Activated naive CD8-positive, alpha-beta T cell treated with anti-CD3 and anti-CD28 coated beads, Interleukin-2, amount 50 U/mL, for 24 hours (primary cell): ENCODE data around the gene GCH1.
A peak's percentile ranks its signal among the peaks of the same experiment; 100 is the strongest.
"Not testable (repeated sequence)": the region's sequence is repeated elsewhere in the genome, so short reads cannot be mapped to it uniquely, and the experiment has no call there.

ENCODE experiments used
- ATAC-seq: fragments of 150-1000 bp; cut with Tn5 transposase; one replicate; pipeline ENCODE4 v1.10.0; 2021
- DNase-seq: peaks from one replicate; pipeline ENCODE4 v3.0.0; 2021
- H3K27ac Mint-ChIP-seq: one replicate; pipeline ENCODE4 v1.8.0; 2021; ENCODE audit warnings: mild to moderate bottlenecking, mixed read lengths
- H3K27me3 Mint-ChIP-seq: one replicate; pipeline ENCODE4 v1.8.0; 2021; ENCODE audit warnings: mixed read lengths
- H3K36me3 Mint-ChIP-seq: one replicate; pipeline ENCODE4 v1.8.0; 2021; ENCODE audit warnings: low read depth, mixed read lengths
- H3K4me1 Mint-ChIP-seq: one replicate; pipeline ENCODE4 v1.8.0; 2021; ENCODE audit warnings: mixed read lengths
- H3K4me3 Mint-ChIP-seq: one replicate; pipeline ENCODE4 v1.8.0; 2021; ENCODE audit warnings: mild to moderate bottlenecking, moderate library complexity, mixed read lengths
- H3K9me3 Mint-ChIP-seq: one replicate; pipeline ENCODE4 v1.8.0; 2021; ENCODE audit warnings: mixed read lengths

The GCH1 gene

GRCh38 chr14:54922598-54922997, 20.0 kb upstream of the GCH1 start:
- H3K27me3 Mint-ChIP-seq, result no peaks in the 10 kb centered on the region
- no peak for ATAC-seq

GRCh38 chr14:54920052-54920451, 17.4 kb upstream of the GCH1 start:
- ATAC-seq (no peak), DNase-seq (no peak)
- Mint-ChIP-seq H3K4me1 (no peaks in the 10 kb centered on the region), H3K36me3 (no peaks in the 10 kb centered on the region), H3K9me3 (no peaks in the 10 kb centered on the region), H3K27me3 (no peaks in the 10 kb centered on the region), H3K27ac (no peak overlapping the region), H3K4me3 (no peak overlapping the region)

More at GRCh38 chr14:54922598-54922997, 20.0 kb upstream of the GCH1 start:
- no peak overlapping the region for H3K27ac Mint-ChIP-seq
- H3K4me1 Mint-ChIP-seq, result no peaks in the 10 kb centered on the region
- no peaks in the 10 kb centered on the region for H3K9me3 Mint-ChIP-seq
- H3K36me3 Mint-ChIP-seq, result no peaks in the 10 kb centered on the region
- no peak for DNase-seq
- H3K4me3 Mint-ChIP-seq, result no peak overlapping the region

- H3K27ac Mint-ChIP-seq, result no peak overlapping the region
- no peaks in the 10 kb centered on the region for H3K4me1 Mint-ChIP-seq
- H3K27me3 Mint-ChIP-seq, result no peaks in the 10 kb centered on the region
- no peaks in the 10 kb centered on the region for H3K9me3 Mint-ChIP-seq
- no peaks in the 10 kb centered on the region for H3K36me3 Mint-ChIP-seq
- ATAC-seq (no peak), DNase-seq (no peak)
- no peak overlapping the region for H3K4me3 Mint-ChIP-seq
These were observed 16.7 kb upstream of the GCH1 start for GRCh38 chr14:54919330-54919729.

- H3K4me3 Mint-ChIP-seq, result no peak overlapping the region
- ATAC-seq (no peak), DNase-seq (no peak)
- H3K9me3 Mint-ChIP-seq, result no peaks in the 10 kb centered on the region
- no peaks in the 10 kb centered on the region for H3K4me1 Mint-ChIP-seq
- H3K27me3 Mint-ChIP-seq, result no peaks in the 10 kb centered on the region
- no peak overlapping the region for H3K27ac Mint-ChIP-seq
- H3K36me3 Mint-ChIP-seq, result no peaks in the 10 kb centered on the region
These were observed 15.8 kb upstream of the GCH1 start for GRCh38 chr14:54918427-54918826.

- ATAC-seq, result no peak
- no peaks in the 10 kb centered on the region for H3K27me3 Mint-ChIP-seq
- H3K4me1 Mint-ChIP-seq, result no peaks in the 10 kb centered on the region
- H3K27ac Mint-ChIP-seq, result no peak overlapping the region
- DNase-seq, result no peak
- no peaks in the 10 kb centered on the region for H3K36me3 Mint-ChIP-seq
- no peaks in the 10 kb centered on the region for H3K9me3 Mint-ChIP-seq
- H3K4me3 Mint-ChIP-seq, result no peak overlapping the region
These were observed 13.5 kb upstream of the GCH1 start for GRCh38 chr14:54916101-54916500.

- no peak overlapping the region for H3K27ac Mint-ChIP-seq
These were observed 7.4 kb upstream of the GCH1 start for GRCh38 chr14:54909817-54910558.

GRCh38 chr14:54908973-54909372, 6.3 kb upstream of the GCH1 start:
- not testable (repeated sequence) for H3K9me3 Mint-ChIP-seq, DNase-seq, ATAC-seq, H3K4me3 Mint-ChIP-seq, H3K27ac Mint-ChIP-seq, H3K36me3 Mint-ChIP-seq, H3K27me3 Mint-ChIP-seq
- H3K4me1 Mint-ChIP-seq, result peaks cover 15% of the 10 kb centered on the region

More at GRCh38 chr14:54909817-54910558, 7.4 kb upstream of the GCH1 start:
- Mint-ChIP-seq H3K27me3 (no peaks in the 10 kb centered on the region), H3K4me3 (no peak overlapping the region), H3K9me3 (no peaks in the 10 kb centered on the region), H3K4me1 (peaks cover 15% of the 10 kb centered on the region), H3K36me3 (no peaks in the 10 kb centered on the region)
- ATAC-seq (no peak), DNase-seq (no peak)

GRCh38 chr14:54908190-54908589, 5.6 kb upstream of the GCH1 start:
- no peaks in the 10 kb centered on the region for H3K27me3 Mint-ChIP-seq
- peak; percentile 80 for ATAC-seq
- DNase-seq, result no peak
- no peak overlapping the region for H3K4me3 Mint-ChIP-seq
- no peaks in the 10 kb centered on the region for H3K9me3 Mint-ChIP-seq
- no peaks in the 10 kb centered on the region for H3K36me3 Mint-ChIP-seq
- H3K27ac Mint-ChIP-seq, result peak overlapping the region; percentile 14
- H3K4me1 Mint-ChIP-seq, result peaks cover 16% of the 10 kb centered on the region

- no peaks in the 10 kb centered on the region for H3K9me3 Mint-ChIP-seq
- no peak overlapping the region for H3K4me3 Mint-ChIP-seq
- no peak overlapping the region for H3K27ac Mint-ChIP-seq
- ATAC-seq, result no peak
- peaks cover 20% of the 10 kb centered on the region for H3K4me1 Mint-ChIP-seq
- DNase-seq, result no peak
- no peaks in the 10 kb centered on the region for H3K27me3 Mint-ChIP-seq
- no peaks in the 10 kb centered on the region for H3K36me3 Mint-ChIP-seq
These were observed 3.4 kb upstream of the GCH1 start for GRCh38 chr14:54906075-54906474.

GRCh38 chr14:54902143-54902520, 494 bp downstream of the GCH1 start:
- no peaks in the 10 kb centered on the region for H3K9me3 Mint-ChIP-seq
- peaks cover 5% of the 10 kb centered on the region for H3K36me3 Mint-ChIP-seq
- H3K27ac Mint-ChIP-seq, result peak overlapping the region; percentile 56
- ATAC-seq (peak; percentile 77), DNase-seq (peak; percentile 80)
- peaks cover 27% of the 10 kb centered on the region for H3K4me1 Mint-ChIP-seq
- no peaks in the 10 kb centered on the region for H3K27me3 Mint-ChIP-seq
- peak overlapping the region; percentile 85 for H3K4me3 Mint-ChIP-seq

GRCh38 chr14:54901380-54902142, 1.1 kb downstream of the GCH1 start:
- H3K36me3 Mint-ChIP-seq, result peaks cover 5% of the 10 kb centered on the region
- DNase-seq, result peak; percentile 25
- peaks cover 25% of the 10 kb centered on the region for H3K4me1 Mint-ChIP-seq
- H3K27ac Mint-ChIP-seq, result peak overlapping the region; percentile 61
- ATAC-seq, result no peak
- no peaks in the 10 kb centered on the region for H3K27me3 Mint-ChIP-seq
- H3K9me3 Mint-ChIP-seq, result no peaks in the 10 kb centered on the region
- peak overlapping the region; percentile 85 for H3K4me3 Mint-ChIP-seq

- no peaks in the 10 kb centered on the region for H3K27me3 Mint-ChIP-seq
- DNase-seq (no peak), ATAC-seq (no peak)
- no peak overlapping the region for H3K4me3 Mint-ChIP-seq
- peaks cover 28% of the 10 kb centered on the region for H3K4me1 Mint-ChIP-seq
- no peak overlapping the region for H3K27ac Mint-ChIP-seq
- H3K36me3 Mint-ChIP-seq, result peaks cover 5% of the 10 kb centered on the region
- H3K9me3 Mint-ChIP-seq, result no peaks in the 10 kb centered on the region
These were observed 3.1 kb downstream of the GCH1 start for GRCh38 chr14:54899573-54899972.

GRCh38 chr14:54897809-54898555, 4.6 kb downstream of the GCH1 start:
- H3K4me3 Mint-ChIP-seq, H3K27me3 Mint-ChIP-seq, DNase-seq, H3K9me3 Mint-ChIP-seq, ATAC-seq, H3K36me3 Mint-ChIP-seq, H3K27ac Mint-ChIP-seq: not testable (repeated sequence)
- peaks cover 31% of the 10 kb centered on the region for H3K4me1 Mint-ChIP-seq

- peaks cover 9% of the 10 kb centered on the region for H3K36me3 Mint-ChIP-seq
- H3K4me1 Mint-ChIP-seq, result peaks cover 33% of the 10 kb centered on the region
- no peak overlapping the region for H3K4me3 Mint-ChIP-seq
- DNase-seq (no peak), ATAC-seq (no peak)
- H3K9me3 Mint-ChIP-seq, result no peaks in the 10 kb centered on the region
- no peaks in the 10 kb centered on the region for H3K27me3 Mint-ChIP-seq
- no peak overlapping the region for H3K27ac Mint-ChIP-seq
These were observed 6.9 kb downstream of the GCH1 start for GRCh38 chr14:54895683-54896082.

GRCh38 chr14:54894995-54895394, 7.6 kb downstream of the GCH1 start:
- Mint-ChIP-seq H3K4me3 (no peak overlapping the region), H3K9me3 (no peaks in the 10 kb centered on the region), H3K36me3 (peaks cover 6% of the 10 kb centered on the region), H3K27ac (no peak overlapping the region), H3K27me3 (no peaks in the 10 kb centered on the region), H3K4me1 (peaks cover 30% of the 10 kb centered on the region)
- DNase-seq (no peak), ATAC-seq (no peak)
